GM12878 (cell line): ENCODE data around the gene GRIK4. TPM values are rescaled to one million over a fixed set of nuclear protein-coding genes. Genes with fewer than 3 reads are reported as not detected.

ENCODE experiments used
- ATAC-seq: fragments of 200-7000 bp; cut with Tn5 transposase; 3 replicates; pipeline ENCODE4 v1.9.1; 2020; ENCODE audit warnings: mild to moderate bottlenecking, moderate library complexity
- BruUV-seq: library from RNA; stranded (reverse); fragments of 400-500 nt; replicated peaks from 2 replicates; lab custom pipeline; 2021; lab: Mats Ljungman, UMichigan
- CTCF ChIA-PET: fragments of 300-600 bp; sonication (Branson Sonifier 250); formaldehyde crosslinking; extraction: SDS; loops from one replicate; lab custom pipeline; 2021; ENCODE audit warnings: inconsistent platforms; lab: Yijun Ruan, JAX
- POLR2A ChIA-PET: fragments of 350-600 bp; formaldehyde crosslinking; extraction: SDS; loops from one replicate; lab custom pipeline; 2021; ENCODE audit warnings: inconsistent platforms; lab: Charles Lee
- RAD21 ChIA-PET: fragments of 300-600 bp; sonication (Branson Sonifier 250); formaldehyde crosslinking; loops from one replicate; lab custom pipeline; 2023; ENCODE audit warnings: antibody characterized with exemption; ENCODE audit not compliant: unreplicated experiment; lab: Charles Lee
- SMC1A ChIA-PET: fragments of 300-600 bp; sonication (Branson Sonifier 250); formaldehyde crosslinking; loops from one replicate; lab custom pipeline; 2023; ENCODE audit not compliant: unreplicated experiment, uncharacterized antibody; lab: Charles Lee
- DNase-seq: peaks from one replicate; pipeline ENCODE4 v3.0.0-alpha.2; 2011; ENCODE audit warnings: low read depth, low spot score
- FAIRE-seq: peaks from 3 replicates; lab custom pipeline; 2011; peaks lifted over from hg19 to GRCh38; lab: Jason Lieb, UNC
- H2AFZ ChIP-seq: 2 replicates; pipeline ENCODE4 v1.6.0; 2011; ENCODE audit warnings: low read depth, low read length, control low read depth; ENCODE audit not compliant: control insufficient read depth
- H3K27ac ChIP-seq: 2 replicates; pipeline ENCODE4 v1.5.1; 2011; ENCODE audit warnings: control low read depth; ENCODE audit not compliant: control insufficient read depth, insufficient read depth
- H3K27me3 ChIP-seq, 2 experiments: replicated peaks in 1 of 2; 2 replicates each; pipeline versions ENCODE4 v1.6.0 to v1.6.1; 2011; ENCODE audit warnings: low read length in 1 of 2; ENCODE audit not compliant: control insufficient read depth in 2 of 2, insufficient read depth in 2 of 2
- H3K36me3 ChIP-seq, 2 experiments: 2 replicates each; pipeline ENCODE4 v1.5.1; 2011; ENCODE audit warnings: low read length in 1 of 2; ENCODE audit not compliant: control insufficient read depth in 2 of 2, insufficient read depth in 2 of 2
- H3K4me1 ChIP-seq: 2 replicates; pipeline ENCODE4 v1.6.1; 2011; ENCODE audit warnings: mild to moderate bottlenecking, low read length, moderate library complexity, mixed read lengths; ENCODE audit not compliant: control insufficient read depth, insufficient read depth
- H3K4me2 ChIP-seq: 2 replicates; pipeline ENCODE4 v1.6.0; 2011; ENCODE audit warnings: control low read depth; ENCODE audit not compliant: control insufficient read depth, insufficient read depth
- H3K4me3 ChIP-seq: fragments of 200-600 bp; sonication (generic); 2 replicates; pipeline ENCODE4 v1.5.1; 2016
- H3K79me2 ChIP-seq: 2 replicates; pipeline ENCODE4 v1.6.0; 2011; ENCODE audit warnings: low read length; ENCODE audit not compliant: control insufficient read depth, insufficient read depth
- H3K9ac ChIP-seq: 2 replicates; pipeline ENCODE4 v1.8.0; 2011; ENCODE audit warnings: low read length, control low read depth, mixed read lengths; ENCODE audit not compliant: control insufficient read depth, insufficient read depth
- H3K9me3 ChIP-seq: replicated peaks from 3 replicates; pipeline ENCODE4 v1.5.1; 2011; ENCODE audit warnings: mild to moderate bottlenecking, low read length; ENCODE audit not compliant: control insufficient read depth, insufficient read depth
- H4K20me1 ChIP-seq: 2 replicates; pipeline ENCODE4 v1.6.0; 2011; ENCODE audit not compliant: control insufficient read depth, insufficient read depth
- ATF3 ChIP-seq: IDR thresholded peaks from 2 replicates; pipeline ENCODE4 v1.6.1; 2011; ENCODE audit warnings: low read depth, mild to moderate bottlenecking, low read length, moderate library complexity, borderline replicate concordance; ENCODE audit errors: extremely low read depth
- BCL11A ChIP-seq: IDR thresholded peaks from 2 replicates; pipeline ENCODE4 v1.6.1; 2011; ENCODE audit warnings: low read depth, low read length
- BMI1 ChIP-seq: fragments of 450-650 bp; IDR thresholded peaks from 2 replicates; pipeline ENCODE4 v1.6.1; 2016; ENCODE audit warnings: mild to moderate bottlenecking, moderate library complexity, borderline replicate concordance
- CBX3 ChIP-seq: fragments of 200-600 bp; sonication (generic); IDR thresholded peaks from 2 replicates; pipeline ENCODE4 v1.6.1; 2016; ENCODE audit warnings: low read depth, borderline replicate concordance
- CEBPB ChIP-seq, 2 experiments: fragments of 150-350 bp in 1 of 2; IDR thresholded peaks; 2 replicates each; pipeline ENCODE4 v1.6.1; 2012 to 2014; ENCODE audit warnings: low read depth in 2 of 2, low read length in 2 of 2, borderline replicate concordance in 1 of 2, inconsistent platforms in 1 of 2
- HDAC2 ChIP-seq: fragments of 200-600 bp; sonication (generic); IDR thresholded peaks from 2 replicates; pipeline ENCODE4 v1.6.1; 2017
- HDGF ChIP-seq: fragments of 450-650 bp; IDR thresholded peaks from 2 replicates; pipeline ENCODE4 v1.6.1; 2016; ENCODE audit warnings: antibody characterized with exemption
- NKRF ChIP-seq: fragments of 450-650 bp; conservative IDR thresholded peaks from 2 replicates; pipeline ENCODE4 v1.6.1; 2017; ENCODE audit warnings: mild to moderate bottlenecking, moderate library complexity
- NRF1 ChIP-seq: conservative IDR thresholded peaks from 2 replicates; pipeline ENCODE4 v1.6.1; 2011; ENCODE audit warnings: mild to moderate bottlenecking, low read depth, low read length, improper control_type of control experiment
- PML ChIP-seq: IDR thresholded peaks from 2 replicates; pipeline ENCODE4 v1.6.1; 2012; ENCODE audit warnings: low read length, inconsistent platforms
- POLR2A ChIP-seq: IDR thresholded peaks from 2 replicates; pipeline ENCODE4 v1.6.1; 2011; ENCODE audit warnings: low read depth, mild to moderate bottlenecking, low read length
- SMARCA5 ChIP-seq: fragments of 450-650 bp; IDR thresholded peaks from 2 replicates; pipeline ENCODE4 v1.6.1; 2017; ENCODE audit warnings: mild to moderate bottlenecking
- WRNIP1 ChIP-seq: IDR thresholded peaks from 2 replicates; pipeline ENCODE4 v1.6.1; 2011; ENCODE audit warnings: low read depth, low read length, improper control_type of control experiment, borderline replicate concordance
- ZNF217 ChIP-seq: fragments of 450-650 bp; IDR thresholded peaks from 2 replicates; pipeline ENCODE4 v1.6.1; 2017; ENCODE audit warnings: antibody characterized with exemption, mild to moderate bottlenecking
- WGBS: methylation state at CpG from one replicate; pipeline ENCODE4 v1.1.6; 2016; ENCODE audit warnings: low lambda C conversion rate; ENCODE audit not compliant: insufficient replicate concordance, insufficient coverage; ENCODE audit errors: missing lambda C conversion rate; 5-methylcytosine and 5-hydroxymethylcytosine counted together
- in situ Hi-C: fragments of 300-500 bp; cut with MboI; formaldehyde crosslinking; loops from 9 replicates; pipeline ENCODE4 v1.14.3; 2018; ENCODE audit warnings: mixed read lengths
- intact Hi-C: fragments of 100-400 bp; cut with micrococcal nuclease; formaldehyde crosslinking; loops from one replicate; pipeline ENCODE4 v1.14.2; 2022; ENCODE audit not compliant: unreplicated experiment
- polyA plus RNA-seq, 11 experiments: library from polyadenylated mRNA; depleted of rRNA in 4 of 11; unstranded in 6 of 11; stranded (reverse) in 5 of 11; fragments of >200 nt; fragmentation: Nextera tagmentation in 4 of 11; fragmentation: Illumina TruSeq in 1 of 11; extraction: Ambion mirVana in 4 of 11; extraction: Trizol in 1 of 11; gene quantifications; 1 replicate in 1 of 11; 2 replicates in 10 of 11; pipeline versions ENCODE4 v1.2.1 to v1.2.3, GENCODE V29; 2011 to 2016; ENCODE audit warnings: inconsistent platforms in 2 of 11, missing spikeins in 2 of 11, low read depth in 1 of 11
- total RNA-seq, 4 experiments: library from RNA; depleted of rRNA in 3 of 4; stranded (reverse); fragments of >200 nt in 3 of 4; fragmentation: Illumina TruSeq in 1 of 4; extraction: Trizol in 1 of 4; gene quantifications; 2 replicates each; pipeline versions ENCODE4 v1.2.1 to v1.2.3, GENCODE V29; 2013 to 2021
- TF ChIP-seq, protein P1 (sequence below): IDR thresholded peaks from 2 replicates; pipeline ENCODE4 v1.6.1; 2011; ENCODE audit warnings: borderline replicate concordance, low read depth, mild to moderate bottlenecking, moderate library complexity, mixed read lengths, low read length; ENCODE audit not compliant: insufficient read depth; ENCODE audit errors: extremely low read length
- TF ChIP-seq, protein P2 (sequence below): IDR thresholded peaks from 2 replicates; pipeline ENCODE4 v1.6.1; 2012; ENCODE audit warnings: low read length, inconsistent platforms
- TF ChIP-seq, protein P3 (sequence below): fragments of 450-650 bp; IDR thresholded peaks from 2 replicates; pipeline ENCODE4 v1.6.1; 2017; ENCODE audit warnings: antibody characterized with exemption, mild to moderate bottlenecking, moderate library complexity

GRIK4 gene
- total and polyA plus RNA-seq, 10 of the 15 experiments (the other 5 are each of a cell fraction or from before 2014, with no cell fraction given) = 0.33 to 3.6 (median 0.72) TPM

- no peaks in the 10 kb centered on the region; a peak in 1 of 4 replicates for H3K36me3 ChIP-seq
- intact Hi-C loops = no loop called here
- no peak for TF ChIP-seq ZNF217
- no peak for TF ChIP-seq BCL11A
- TF ChIP-seq HDAC2 = no peak
- TF ChIP-seq POLR2A = no peak
- TF ChIP-seq WRNIP1 = no peak
- TF ChIP-seq ATF3 = no peak
- TF ChIP-seq BMI1 = no peak
- TF ChIP-seq CEBPB (IDR thresholded peaks at IDR 0.05; ENCODE audit: borderline replicate concordance in 1 of 2, low read depth in 2 of 2, low read length in 2 of 2) = no peak
- no peak for TF ChIP-seq NKRF
- no peak for TF ChIP-seq PML
- TF ChIP-seq, protein P1, sequence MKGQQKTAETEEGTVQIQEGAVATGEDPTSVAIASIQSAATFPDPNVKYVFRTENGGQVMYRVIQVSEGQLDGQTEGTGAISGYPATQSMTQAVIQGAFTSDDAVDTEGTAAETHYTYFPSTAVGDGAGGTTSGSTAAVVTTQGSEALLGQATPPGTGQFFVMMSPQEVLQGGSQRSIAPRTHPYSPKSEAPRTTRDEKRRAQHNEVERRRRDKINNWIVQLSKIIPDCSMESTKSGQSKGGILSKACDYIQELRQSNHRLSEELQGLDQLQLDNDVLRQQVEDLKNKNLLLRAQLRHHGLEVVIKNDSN = no peak
- TF ChIP-seq CBX3 = no peak
- TF ChIP-seq, protein P2, sequence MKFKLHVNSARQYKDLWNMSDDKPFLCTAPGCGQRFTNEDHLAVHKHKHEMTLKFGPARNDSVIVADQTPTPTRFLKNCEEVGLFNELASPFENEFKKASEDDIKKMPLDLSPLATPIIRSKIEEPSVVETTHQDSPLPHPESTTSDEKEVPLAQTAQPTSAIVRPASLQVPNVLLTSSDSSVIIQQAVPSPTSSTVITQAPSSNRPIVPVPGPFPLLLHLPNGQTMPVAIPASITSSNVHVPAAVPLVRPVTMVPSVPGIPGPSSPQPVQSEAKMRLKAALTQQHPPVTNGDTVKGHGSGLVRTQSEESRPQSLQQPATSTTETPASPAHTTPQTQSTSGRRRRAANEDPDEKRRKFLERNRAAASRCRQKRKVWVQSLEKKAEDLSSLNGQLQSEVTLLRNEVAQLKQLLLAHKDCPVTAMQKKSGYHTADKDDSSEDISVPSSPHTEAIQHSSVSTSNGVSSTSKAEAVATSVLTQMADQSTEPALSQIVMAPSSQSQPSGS = no peak
- TF ChIP-seq, protein P3, sequence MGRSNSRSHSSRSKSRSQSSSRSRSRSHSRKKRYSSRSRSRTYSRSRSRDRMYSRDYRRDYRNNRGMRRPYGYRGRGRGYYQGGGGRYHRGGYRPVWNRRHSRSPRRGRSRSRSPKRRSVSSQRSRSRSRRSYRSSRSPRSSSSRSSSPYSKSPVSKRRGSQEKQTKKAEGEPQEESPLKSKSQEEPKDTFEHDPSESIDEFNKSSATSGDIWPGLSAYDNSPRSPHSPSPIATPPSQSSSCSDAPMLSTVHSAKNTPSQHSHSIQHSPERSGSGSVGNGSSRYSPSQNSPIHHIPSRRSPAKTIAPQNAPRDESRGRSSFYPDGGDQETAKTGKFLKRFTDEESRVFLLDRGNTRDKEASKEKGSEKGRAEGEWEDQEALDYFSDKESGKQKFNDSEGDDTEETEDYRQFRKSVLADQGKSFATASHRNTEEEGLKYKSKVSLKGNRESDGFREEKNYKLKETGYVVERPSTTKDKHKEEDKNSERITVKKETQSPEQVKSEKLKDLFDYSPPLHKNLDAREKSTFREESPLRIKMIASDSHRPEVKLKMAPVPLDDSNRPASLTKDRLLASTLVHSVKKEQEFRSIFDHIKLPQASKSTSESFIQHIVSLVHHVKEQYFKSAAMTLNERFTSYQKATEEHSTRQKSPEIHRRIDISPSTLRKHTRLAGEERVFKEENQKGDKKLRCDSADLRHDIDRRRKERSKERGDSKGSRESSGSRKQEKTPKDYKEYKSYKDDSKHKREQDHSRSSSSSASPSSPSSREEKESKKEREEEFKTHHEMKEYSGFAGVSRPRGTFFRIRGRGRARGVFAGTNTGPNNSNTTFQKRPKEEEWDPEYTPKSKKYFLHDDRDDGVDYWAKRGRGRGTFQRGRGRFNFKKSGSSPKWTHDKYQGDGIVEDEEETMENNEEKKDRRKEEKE = no peak
- TF ChIP-seq SMARCA5 = no peak
- no peak for TF ChIP-seq NRF1
- no peak for TF ChIP-seq HDGF
- TF ChIP-seq, all 136 proteins: peak for 0
- RAD21 ChIA-PET = no interaction called here
- ATAC-seq (no peak), FAIRE-seq (no peak), DNase-seq (no peak)
- no TSS peak for BruUV-seq
- Histone ChIP-seq H3K9ac (no peak overlapping the region), H3K4me2 (no peak overlapping the region), H3K27me3 (no peaks in the 10 kb centered on the region), H2AFZ (no peak overlapping the region), H3K9me3 (no peaks in the 10 kb centered on the region), H3K4me3 (no peak overlapping the region), H3K79me2 (no peaks in the 10 kb centered on the region), H3K4me1 (no peaks in the 10 kb centered on the region), H3K27ac (no peak overlapping the region), H4K20me1 (no peaks in the 10 kb centered on the region)
- WGBS = 33% methylated on average over 3 of the region's 3 CpGs
- SMC1A ChIA-PET = no interaction called here
- CTCF ChIA-PET = interaction anchor here (1.0 to 1.1 kb wide), 2 partner anchors 12 to 25 kb away, joined by 3 read pairs; no protein-coding TSS in a partner anchor
- in situ Hi-C loops = no loop called here
- POLR2A ChIA-PET = no interaction called here
Measured at GRCh38 chr11:120739780-120740179, 228.2 kb downstream of the GRIK4 start.
